Sigmoid colon (tissue), 7 donors: ENCODE measurements around the gene PRAMEF9. TPM values are rescaled to one million over a fixed set of nuclear protein-coding genes. Genes with fewer than 3 reads are reported as not detected.
"Not testable (repeated sequence)": the region's sequence is repeated elsewhere in the genome, so short reads cannot be mapped to it uniquely, and the experiment has no call there.

Experiments used
- DNase-seq: peaks from one replicate; pipeline ENCODE4 v3.0.0-alpha.2; 2019
- H3K27ac ChIP-seq, 4 donors: fragments of 200-600 bp; sonication (generic); one replicate each; pipeline ENCODE4 v1.5.1; 2016 to 2019; ENCODE audit warnings: mild to moderate bottlenecking in 1 of 4
- H3K27me3 ChIP-seq, 3 donors: fragments of 200-600 bp; sonication (generic); one replicate each; pipeline ENCODE4 v1.5.1; 2019; ENCODE audit warnings: mild to moderate bottlenecking in 1 of 3
- H3K36me3 ChIP-seq, 4 donors: fragments of 200-600 bp; sonication (generic); one replicate each; pipeline ENCODE4 v1.5.1; 2016 to 2019
- H3K4me1 ChIP-seq, 4 donors: fragments of 200-600 bp; sonication (generic); one replicate each; pipeline ENCODE4 v1.5.1; 2017 to 2019
- H3K4me3 ChIP-seq, 4 donors: fragments of 200-600 bp; sonication (generic); one replicate each; pipeline ENCODE4 v1.5.1; 2017 to 2019; ENCODE audit warnings: mild to moderate bottlenecking in 2 of 4, moderate library complexity in 1 of 4
- H3K9me3 ChIP-seq, 4 donors: fragments of 200-600 bp in 3 of 4; sonication (generic) in 3 of 4; one replicate each; pipeline versions ENCODE4 v1.5.1 to v1.6.1; 2013 to 2019
- CTCF ChIP-seq, 4 experiments: fragments of 450-650 bp in 3 of 4; fragments of 200-600 bp in 1 of 4; IDR thresholded peaks; one replicate each; pipeline ENCODE4 v1.5.1; 2016 to 2019; ENCODE audit warnings: antibody characterized with exemption in 4 of 4, mild to moderate bottlenecking in 3 of 4, moderate library complexity in 2 of 4
- EP300 ChIP-seq, 4 donors: sonication (generic); formaldehyde crosslinking; IDR thresholded peaks; one replicate each; pipeline ENCODE4 v1.6.1; 2017; ENCODE audit warnings: antibody characterized with exemption in 4 of 4
- POLR2A ChIP-seq, 2 donors: fragments of 450-650 bp; IDR thresholded peaks; one replicate each; pipeline ENCODE4 v1.6.1; 2016; ENCODE audit warnings: antibody characterized with exemption in 2 of 2, mild to moderate bottlenecking in 2 of 2, moderate library complexity in 2 of 2
- POLR2AphosphoS5 ChIP-seq, 4 donors: sonication (generic); formaldehyde crosslinking; IDR thresholded peaks; one replicate each; pipeline ENCODE4 v1.6.1; 2017; ENCODE audit warnings: antibody characterized with exemption in 4 of 4
- WGBS, 2 donors: extraction: QIAGEN DNeasy Blood & Tissue Kit; methylation state at CpG; one replicate each; pipeline ENCODE4 v1.1.7; 2013; 5-methylcytosine and 5-hydroxymethylcytosine counted together
- intact Hi-C: fragments of 100-400 bp; cut with DNase I; formaldehyde crosslinking; loops from one replicate; pipeline ENCODE4 v1.15.1; 2023
- polyA plus RNA-seq, 3 donors: library from polyadenylated mRNA; stranded (reverse); fragments of 200-250 nt; gene quantifications; one replicate each; pipeline ENCODE4 v1.2.3, GENCODE V29; 2013
- total RNA-seq, 4 donors: library from RNA; depleted of rRNA; stranded (reverse); fragments of >200 nt; gene quantifications; one replicate each; pipeline ENCODE4 v1.1.0, GENCODE V29; 2016
- donor health status: healthy with polysubstance abuse.
- donor health status: Bipolar disorder and iron deficiency.
- donor health status: healthy.

PRAMEF9 gene
- total RNA-seq, result not detected
- polyA plus RNA-seq, result not detected

- H3K27ac ChIP-seq, H3K4me3 ChIP-seq, DNase-seq, H3K4me1 ChIP-seq, intact Hi-C loops, H3K27me3 ChIP-seq, H3K9me3 ChIP-seq, H3K36me3 ChIP-seq: not testable (repeated sequence)
- WGBS, 2 donors, result 95 to 96% methylated on average over 1 to 2 of the region's 2 CpGs
These were observed at the start of gene PRAMEF9 for GRCh38 chr1:13171548-13171947. Gene PRAMEF9 (plus strand): TSS chr1:13171848. CDS start chr1:13175281, 3,433 bp downstream.

GRCh38 chr1:13155909-13156308, 15.7 kb upstream of the PRAMEF9 start, which contains the start of gene PRAMEF26:
Gene PRAMEF26 (minus strand): TSS chr1:13156009. CDS start chr1:13153095, 2,914 bp downstream.
- 67 to 100% methylated on average over 1 of the region's 5 CpGs for WGBS, 2 donors
- DNase-seq, intact Hi-C loops, H3K4me1 ChIP-seq, H3K27me3 ChIP-seq, H3K9me3 ChIP-seq, H3K4me3 ChIP-seq, H3K36me3 ChIP-seq, H3K27ac ChIP-seq: not testable (repeated sequence)

DNA sequence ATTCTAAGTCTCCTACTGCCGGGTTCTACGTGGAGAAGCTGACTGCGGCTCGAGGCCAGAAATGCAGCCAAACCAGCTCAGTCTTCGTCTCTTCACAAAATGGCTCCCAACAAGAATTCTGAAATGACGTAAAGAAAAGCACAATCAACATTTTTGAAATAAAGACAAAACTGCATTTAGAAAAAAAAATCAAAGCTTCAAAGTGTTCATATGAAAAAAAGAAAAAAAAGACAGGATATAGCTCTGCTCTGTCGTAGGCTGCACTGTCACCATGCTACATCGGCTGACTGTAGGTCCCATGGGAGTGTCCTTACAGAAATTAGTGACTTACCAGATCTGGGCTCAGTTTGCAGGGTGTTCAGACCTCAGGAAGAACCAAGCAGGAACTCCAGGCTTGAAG, 6.1 kb upstream of the PRAMEF9 start, which contains the start of gene HNRNPCL4:
TSS of gene HNRNPCL4 (minus strand) at position 101 of the 400 bp plus-strand sequence. CDS start 164 bp downstream, outside the sequence.
- H3K4me1 ChIP-seq, H3K27me3 ChIP-seq, intact Hi-C loops, DNase-seq, H3K9me3 ChIP-seq, H3K27ac ChIP-seq, H3K36me3 ChIP-seq, H3K4me3 ChIP-seq: not testable (repeated sequence)
- WGBS, 2 donors, result no CpG with 5 or more reads among the region's 8 CpGs

- DNase-seq, H3K27ac ChIP-seq, H3K4me3 ChIP-seq, H3K27me3 ChIP-seq, H3K4me1 ChIP-seq, H3K9me3 ChIP-seq, intact Hi-C loops, H3K36me3 ChIP-seq: not testable (repeated sequence)
- WGBS, 2 donors, result 74% methylated on average over 3 of the region's 5 CpGs; no CpG with 5 or more reads in 1 of the 2 donors
These were observed 29.7 kb downstream of the PRAMEF9 start, which contains the start of gene PRAMEF13 for GRCh38 chr1:13201309-13201708. Gene PRAMEF13 (minus strand): TSS chr1:13201409. CDS start chr1:13199589, 1,820 bp downstream.

DNA sequence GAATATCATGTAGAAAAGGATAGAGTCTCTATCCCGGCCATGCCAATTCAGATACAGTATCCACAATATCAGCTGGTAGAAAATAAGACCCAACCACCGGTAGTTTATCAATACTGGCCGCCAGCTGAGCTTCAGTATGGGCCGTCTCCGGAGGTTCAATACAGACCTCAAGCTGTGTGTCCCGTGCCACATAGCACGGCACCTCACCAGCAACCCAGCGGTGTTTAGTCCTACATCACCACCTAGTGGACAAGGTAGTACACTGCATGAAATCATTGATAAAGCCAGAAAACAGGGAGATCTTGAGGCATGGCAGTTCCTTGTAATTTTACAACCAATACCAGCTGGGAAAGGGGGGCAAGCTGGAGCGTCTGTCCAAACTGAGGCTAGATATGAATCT, 37.1 kb downstream of the PRAMEF9 start:
- H3K9me3 ChIP-seq, H3K4me3 ChIP-seq, intact Hi-C loops, H3K27me3 ChIP-seq, H3K36me3 ChIP-seq, H3K27ac ChIP-seq, H3K4me1 ChIP-seq, DNase-seq: not testable (repeated sequence)
- no CpG with 5 or more reads among the region's 9 CpGs for WGBS, 2 donors

GRCh38 chr1:13216619-13217018, 45.0 kb downstream of the PRAMEF9 start:
- H3K4me1 ChIP-seq, intact Hi-C loops: not testable (repeated sequence)

GRCh38 chr1:13219203-13219602, 47.6 kb downstream of the PRAMEF9 start:
- H3K9me3 ChIP-seq, H3K27me3 ChIP-seq, H3K36me3 ChIP-seq, H3K27ac ChIP-seq, H3K4me3 ChIP-seq, intact Hi-C loops, DNase-seq, H3K4me1 ChIP-seq: not testable (repeated sequence)
- WGBS, 2 donors, result no CpG with 5 or more reads among the region's 3 CpGs

More at GRCh38 chr1:13216619-13217018, 45.0 kb downstream of the PRAMEF9 start:
- DNase-seq, H3K36me3 ChIP-seq, H3K27ac ChIP-seq, H3K27me3 ChIP-seq, H3K4me3 ChIP-seq, H3K9me3 ChIP-seq: not testable (repeated sequence)
- no CpG with 5 or more reads among the region's 7 CpGs for WGBS, 2 donors

- H3K27ac ChIP-seq, H3K9me3 ChIP-seq, DNase-seq, H3K36me3 ChIP-seq, H3K27me3 ChIP-seq, H3K4me3 ChIP-seq, intact Hi-C loops, H3K4me1 ChIP-seq: not testable (repeated sequence)
- WGBS, 2 donors, result no CpG with 5 or more reads among the region's 4 CpGs
These were observed 51.1 kb downstream of the PRAMEF9 start for GRCh38 chr1:13222788-13223187.

DNA sequence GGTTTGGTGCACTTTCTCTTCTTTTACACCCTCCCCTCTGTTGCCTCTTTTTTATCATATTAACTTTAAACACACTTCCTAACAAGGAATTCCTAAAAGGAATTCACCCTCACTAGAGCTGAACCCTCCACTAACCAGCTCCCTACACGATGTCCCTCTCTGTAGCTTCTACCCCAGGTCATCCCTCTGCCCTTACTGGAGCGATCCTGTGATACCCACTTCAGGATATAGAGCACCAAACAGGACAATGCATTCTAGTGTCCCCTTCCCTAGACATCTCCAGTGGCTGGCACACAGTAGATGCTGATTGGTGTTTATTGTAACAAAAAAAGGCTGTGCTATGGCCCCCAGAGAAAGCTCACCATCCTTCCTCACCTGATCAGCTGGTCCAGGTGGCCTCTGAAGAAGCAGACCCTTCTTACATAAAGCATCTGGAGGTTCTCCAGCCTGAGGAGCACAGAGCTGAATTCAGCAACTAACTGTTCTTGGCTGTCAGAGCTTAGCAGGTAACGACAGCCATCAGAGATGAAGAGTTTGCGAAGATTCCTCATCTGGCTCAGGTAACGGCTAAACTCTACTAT, 52.9 kb downstream of the PRAMEF9 start:
- TF ChIP-seq POLR2A (IDR thresholded peaks at IDR 0.05), result no peak
- no peak for TF ChIP-seq CTCF (IDR thresholded peaks at IDR 0.05)
- no peak for TF ChIP-seq EP300 (IDR thresholded peaks at IDR 0.05)
- no peak for TF ChIP-seq POLR2AphosphoS5 (IDR thresholded peaks at IDR 0.05)
- H3K9me3 ChIP-seq, result no peaks in the 10 kb centered on the region
- H3K4me3 ChIP-seq, result no peak overlapping the region
- H3K4me1 ChIP-seq, result no peaks in the 10 kb centered on the region
- H3K27ac ChIP-seq, result no peak overlapping the region
- no peak for DNase-seq
- intact Hi-C loops, result no loop called here
- WGBS, 2 donors, result 79 to 85% methylated on average over 5 of the region's 5 CpGs
- H3K27me3 ChIP-seq, result no peaks in the 10 kb centered on the region
- H3K36me3 ChIP-seq, result no peaks in the 10 kb centered on the region

GRCh38 chr1:13225675-13226204, 54.1 kb downstream of the PRAMEF9 start, which contains the start of gene PRAMEF18:
Gene PRAMEF18 (minus strand): TSS chr1:13226154. CDS start chr1:13226106, 48 bp downstream.
- intact Hi-C loops, H3K36me3 ChIP-seq, H3K4me1 ChIP-seq, H3K9me3 ChIP-seq, H3K4me3 ChIP-seq, H3K27me3 ChIP-seq, DNase-seq, H3K27ac ChIP-seq: not testable (repeated sequence)
- WGBS, 2 donors, result 71 to 73% methylated on average over 9 of the region's 9 CpGs

DNA sequence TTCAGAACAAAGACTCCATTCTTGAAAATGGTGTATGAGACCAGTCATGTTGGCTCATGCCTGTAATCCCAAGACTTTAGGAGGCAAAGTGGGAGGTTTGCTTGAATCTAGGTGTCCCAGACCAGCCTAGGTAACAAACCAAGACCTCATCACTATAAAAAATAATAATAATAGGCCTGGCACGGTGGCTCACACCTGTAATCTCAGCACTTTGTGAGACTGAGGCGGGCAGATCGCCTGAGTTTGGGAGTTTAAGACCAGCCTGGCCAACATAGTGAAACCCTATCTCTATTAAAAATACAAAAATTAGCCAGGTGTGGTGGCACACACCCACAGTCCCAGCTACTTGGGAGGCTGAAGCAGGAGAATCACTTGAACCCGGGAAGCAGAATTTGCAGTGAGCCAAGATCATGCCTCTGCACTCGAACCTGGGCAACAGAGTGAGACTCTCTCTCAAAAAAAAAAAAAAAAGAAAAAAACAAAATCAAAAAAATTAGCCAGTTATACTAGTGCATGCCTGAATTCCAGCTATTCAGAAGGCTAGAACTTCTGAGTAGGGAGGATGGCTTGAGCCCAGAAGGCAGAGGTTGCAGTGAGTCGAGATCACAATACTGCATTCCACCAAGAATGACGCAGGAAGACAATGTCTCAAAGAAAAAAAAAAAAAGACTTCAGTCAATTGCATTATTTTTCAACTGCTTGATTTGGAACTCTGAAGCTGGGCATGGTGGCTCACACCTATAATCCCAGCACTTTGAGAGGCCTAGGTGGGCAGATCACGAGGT, 55.8 kb downstream of the PRAMEF9 start:
- H3K36me3 ChIP-seq, H3K27me3 ChIP-seq, H3K4me3 ChIP-seq, H3K4me1 ChIP-seq, intact Hi-C loops, DNase-seq, H3K9me3 ChIP-seq, H3K27ac ChIP-seq: not testable (repeated sequence)
- 85 to 86% methylated on average over 8 of the region's 8 CpGs for WGBS, 2 donors
